Measurements from ENCODE around the gene INPP5D. TPM values are rescaled to one million over a fixed set of nuclear protein-coding genes. Genes with fewer than 3 reads are reported as not detected.

Gene INPP5D
- total and polyA plus RNA-seq, 2 donors (not counting 1 experiment from before 2014, with no cell fraction given), result 152 to 444 TPM

GRCh38 chr2:233141901-233142300 is 81.8 kb downstream of the INPP5D start:
- Histone ChIP-seq H3K4me1 (ENCODE audit: control insufficient read depth in 2 of 2, insufficient read depth in 2 of 2, low read length in 2 of 2) (peaks cover 13 to 19% of the 10 kb centered on the region in 2 donors), H3K27ac (ENCODE audit: low read length in 2 of 2) (peak overlapping the region in 1 of 2 donors; percentile 54), H3K4me3 (ENCODE audit: control extremely low read depth in 1 of 5, extremely low read depth in 1 of 5, insufficient read depth in 1 of 5, low read depth in 2 of 5, low read length in 4 of 5) (no peak overlapping the region), H3K4me2 (replicated peaks; ENCODE audit: low read depth, low read length, poor library complexity, severe bottlenecking) (no peak overlapping the region), H3K79me2 (ENCODE audit: control insufficient read depth, insufficient read depth, low read length) (peaks cover 64% of the 10 kb centered on the region), H2AFZ (ENCODE audit: insufficient read depth, low read depth, low read length, poor library complexity, severe bottlenecking) (no peak overlapping the region), H3K27me3 (replicated peaks in 1 of 4; ENCODE audit: control extremely low read depth in 1 of 4, control insufficient read depth in 3 of 4, insufficient read depth in 4 of 4, low read length in 3 of 4) (no peaks in the 10 kb centered on the region), H3K36me3 (replicated peaks in 1 of 2; ENCODE audit: control extremely low read depth in 1 of 2, control insufficient read depth in 1 of 2, extremely low read depth in 1 of 2, insufficient read depth in 2 of 2, low read length in 1 of 2) (peaks cover 5 to 85% of the 10 kb centered on the region in 2 experiments), H4K20me1 (ENCODE audit: control insufficient read depth, insufficient read depth, low read length, poor library complexity, severe bottlenecking) (peaks cover 75% of the 10 kb centered on the region), H3K9ac (ENCODE audit: low read length) (no peak overlapping the region), H3K9me3 (ENCODE audit: control extremely low read depth in 1 of 3, control insufficient read depth in 2 of 3, insufficient read depth in 1 of 3, low read length in 2 of 3) (no peaks in the 10 kb centered on the region)
- POLR2A ChIA-PET, result interaction anchor here (1.3 kb wide), 1 partner anchor 81 kb away, joined by 4 read pairs; the partner anchor contains the start of gene INPP5D
- no peaks in the 10 kb centered on the region for H3K9me3 Mint-ChIP-seq (ENCODE audit: insufficient read depth)
- DNase-seq (no peak), ATAC-seq (ENCODE audit: low read depth) (no peak)
- CTCF ChIA-PET, result interaction anchor here (0.6 to 2.0 kb wide), 3 partner anchors 17 to 89 kb away, joined by 3 to 13 read pairs (median 5); no protein-coding TSS in a partner anchor
- H3K27ac Mint-ChIP-seq, result peak overlapping the region; percentile 91
- intact Hi-C loops (cut with micrococcal nuclease), result loop anchor here (2.0 to 5.0 kb wide), 2 partner anchors 35 to 81 kb away; partner anchors contain the start of gene INPP5D
- WGBS (ENCODE audit: insufficient coverage), result 67% methylated on average over 3 of the region's 4 CpGs
- H3K4me3 Mint-ChIP-seq, result no peak overlapping the region
- TF ChIP-seq, protein P1, sequence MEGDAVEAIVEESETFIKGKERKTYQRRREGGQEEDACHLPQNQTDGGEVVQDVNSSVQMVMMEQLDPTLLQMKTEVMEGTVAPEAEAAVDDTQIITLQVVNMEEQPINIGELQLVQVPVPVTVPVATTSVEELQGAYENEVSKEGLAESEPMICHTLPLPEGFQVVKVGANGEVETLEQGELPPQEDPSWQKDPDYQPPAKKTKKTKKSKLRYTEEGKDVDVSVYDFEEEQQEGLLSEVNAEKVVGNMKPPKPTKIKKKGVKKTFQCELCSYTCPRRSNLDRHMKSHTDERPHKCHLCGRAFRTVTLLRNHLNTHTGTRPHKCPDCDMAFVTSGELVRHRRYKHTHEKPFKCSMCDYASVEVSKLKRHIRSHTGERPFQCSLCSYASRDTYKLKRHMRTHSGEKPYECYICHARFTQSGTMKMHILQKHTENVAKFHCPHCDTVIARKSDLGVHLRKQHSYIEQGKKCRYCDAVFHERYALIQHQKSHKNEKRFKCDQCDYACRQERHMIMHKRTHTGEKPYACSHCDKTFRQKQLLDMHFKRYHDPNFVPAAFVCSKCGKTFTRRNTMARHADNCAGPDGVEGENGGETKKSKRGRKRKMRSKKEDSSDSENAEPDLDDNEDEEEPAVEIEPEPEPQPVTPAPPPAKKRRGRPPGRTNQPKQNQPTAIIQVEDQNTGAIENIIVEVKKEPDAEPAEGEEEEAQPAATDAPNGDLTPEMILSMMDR (IDR thresholded peaks at IDR 0.05), result no peak
- no peak for TF ChIP-seq EZH2 (IDR thresholded peaks at IDR 0.05; ENCODE audit: borderline replicate concordance, insufficient read depth, low read depth, low read length, poor library complexity, severe bottlenecking)
- peaks cover 34% of the 10 kb centered on the region for H3K4me1 Mint-ChIP-seq
- no peaks in the 10 kb centered on the region for H3K27me3 Mint-ChIP-seq

DNA sequence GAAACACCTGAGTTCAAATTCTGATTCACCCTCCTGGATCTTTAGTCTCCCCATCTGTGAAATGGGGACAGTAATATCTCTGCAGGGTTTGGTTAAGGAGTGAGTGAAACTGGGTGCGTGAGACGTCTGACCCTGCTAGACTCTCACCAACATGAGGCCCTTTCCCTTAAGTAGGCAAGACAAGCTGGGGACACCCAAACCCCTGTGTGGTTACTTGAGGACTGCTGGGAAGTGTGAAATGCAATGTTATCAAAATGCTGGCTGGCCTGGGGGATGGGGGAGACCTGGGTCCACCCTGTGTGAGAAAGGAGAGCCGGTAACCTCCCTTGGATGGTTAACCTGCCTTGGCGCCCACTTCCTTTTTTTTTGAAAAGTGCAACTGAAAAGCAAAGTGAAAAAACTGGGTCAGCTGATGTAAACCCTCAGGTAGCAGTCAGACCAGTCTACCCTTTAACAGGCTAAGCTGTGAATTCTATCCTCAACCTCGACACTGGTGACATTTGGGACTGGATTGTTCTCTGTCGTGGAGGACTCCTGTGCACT is 82.3 kb downstream of the INPP5D start:
- Histone ChIP-seq H3K4me3 (ENCODE audit: control extremely low read depth in 1 of 5, extremely low read depth in 1 of 5, insufficient read depth in 1 of 5, low read depth in 2 of 5, low read length in 4 of 5) (no peak overlapping the region), H3K27ac (ENCODE audit: low read length in 2 of 2) (peak overlapping the region; percentile 38 to 54), H2AFZ (ENCODE audit: insufficient read depth, low read depth, low read length, poor library complexity, severe bottlenecking) (no peak overlapping the region), H3K4me2 (replicated peaks; ENCODE audit: low read depth, low read length, poor library complexity, severe bottlenecking) (peak overlapping the region; percentile 27), H3K9ac (ENCODE audit: low read length) (no peak overlapping the region), H3K36me3 (replicated peaks in 1 of 2; ENCODE audit: control extremely low read depth in 1 of 2, control insufficient read depth in 1 of 2, extremely low read depth in 1 of 2, insufficient read depth in 2 of 2, low read length in 1 of 2) (peaks cover 5 to 90% of the 10 kb centered on the region in 2 experiments), H3K27me3 (replicated peaks in 1 of 4; ENCODE audit: control extremely low read depth in 1 of 4, control insufficient read depth in 3 of 4, insufficient read depth in 4 of 4, low read length in 3 of 4) (no peaks in the 10 kb centered on the region), H3K9me3 (ENCODE audit: control extremely low read depth in 1 of 3, control insufficient read depth in 2 of 3, insufficient read depth in 1 of 3, low read length in 2 of 3) (no peaks in the 10 kb centered on the region), H3K79me2 (ENCODE audit: control insufficient read depth, insufficient read depth, low read length) (peaks cover 68% of the 10 kb centered on the region), H4K20me1 (ENCODE audit: control insufficient read depth, insufficient read depth, low read length, poor library complexity, severe bottlenecking) (peaks cover 80% of the 10 kb centered on the region), H3K4me1 (ENCODE audit: control insufficient read depth in 2 of 2, insufficient read depth in 2 of 2, low read length in 2 of 2) (peaks cover 13 to 19% of the 10 kb centered on the region in 2 donors)
- intact Hi-C loops (cut with micrococcal nuclease), result loop anchor here (2.0 to 5.0 kb wide), 2 partner anchors 35 to 82 kb away; partner anchors contain the start of gene INPP5D
- H3K27me3 Mint-ChIP-seq, result no peaks in the 10 kb centered on the region
- ChIA-PET CTCF (interaction anchor here (1.0 to 2.0 kb wide), 4 partner anchors 18 to 89 kb away, joined by 3 to 13 read pairs (median 6); partner anchors contain the start of gene INPP5D), POLR2A (no interaction called here)
- 34% methylated on average over 4 of the region's 6 CpGs for WGBS (ENCODE audit: insufficient coverage)
- ATAC-seq (ENCODE audit: low read depth) (peak; percentile 82), DNase-seq (peak; percentile 72)
- H3K9me3 Mint-ChIP-seq (ENCODE audit: insufficient read depth), result no peaks in the 10 kb centered on the region
- H3K4me3 Mint-ChIP-seq, result peak overlapping the region; percentile 54
- H3K4me1 Mint-ChIP-seq, result peaks cover 34% of the 10 kb centered on the region
- no peak for TF ChIP-seq EZH2 (IDR thresholded peaks at IDR 0.05; ENCODE audit: borderline replicate concordance, insufficient read depth, low read depth, low read length, poor library complexity, severe bottlenecking)
- TF ChIP-seq, protein P1 (IDR thresholded peaks at IDR 0.05), result no peak
- H3K27ac Mint-ChIP-seq, result peak overlapping the region; percentile 91
